WTC11 (cell line): ENCODE results near the gene PAIP2B. TPM values are rescaled to one million over a fixed set of nuclear protein-coding genes. Genes with fewer than 3 reads are reported as not detected.

ENCODE experiments used
- ATAC-seq: fragments of 200-7000 bp; cut with Tn5 transposase; 2 replicates; pipeline ENCODE4 v1.10.0; 2021; ENCODE audit warnings: mild to moderate bottlenecking, moderate library complexity
- CTCF ChIA-PET: fragments of 300-600 bp; sonication (Branson Sonifier 250); formaldehyde crosslinking; loops from one replicate; lab custom pipeline; 2021; ENCODE audit warnings: antibody characterized with exemption; lab: Charles Lee
- POLR2A ChIA-PET: fragments of 350-600 bp; sonication (Branson Sonifier 250); formaldehyde crosslinking; loops from one replicate; lab custom pipeline; 2021; ENCODE audit warnings: antibody characterized with exemption; lab: Charles Lee
- DNase-seq: peaks from one replicate; pipeline ENCODE4 v3.0.0; 2021; ENCODE audit warnings: low spot score
- H3K27ac Mint-ChIP-seq: 2 replicates; pipeline ENCODE4 v1.8.0; 2021; ENCODE audit warnings: mixed read lengths
- H3K27me3 Mint-ChIP-seq: 2 replicates; pipeline ENCODE4 v1.8.0; 2021; ENCODE audit warnings: low read depth, mild to moderate bottlenecking, moderate library complexity, mixed read lengths
- H3K36me3 Mint-ChIP-seq: 2 replicates; pipeline ENCODE4 v1.8.0; 2021; ENCODE audit warnings: mixed read lengths
- H3K4me1 Mint-ChIP-seq: 2 replicates; pipeline ENCODE4 v1.8.0; 2022; ENCODE audit warnings: mixed read lengths
- H3K4me3 Mint-ChIP-seq: 2 replicates; pipeline ENCODE4 v1.8.0; 2021; ENCODE audit warnings: mild to moderate bottlenecking, moderate library complexity, mixed read lengths
- H3K9me3 Mint-ChIP-seq: 2 replicates; pipeline ENCODE4 v1.8.0; 2021; ENCODE audit warnings: mixed read lengths
- ATF1 ChIP-seq: sonication (generic); formaldehyde crosslinking; IDR thresholded peaks from 2 replicates; pipeline ENCODE4 v1.8.1; 2023; ENCODE audit warnings: mild to moderate bottlenecking, moderate library complexity, missing genetic modification reagents
- ATF6 ChIP-seq: sonication (generic); formaldehyde crosslinking; IDR thresholded peaks from 2 replicates; pipeline ENCODE4 v1.8.1; 2023; ENCODE audit warnings: mild to moderate bottlenecking, missing genetic modification reagents
- CBFB ChIP-seq: sonication (generic); formaldehyde crosslinking; IDR thresholded peaks from 2 replicates; pipeline ENCODE4 v1.8.1; 2022; ENCODE audit warnings: mild to moderate bottlenecking, low read depth, missing genetic modification reagents
- CREM ChIP-seq: sonication (generic); formaldehyde crosslinking; IDR thresholded peaks from 2 replicates; pipeline ENCODE4 v1.8.1; 2022; ENCODE audit warnings: mild to moderate bottlenecking, missing genetic modification reagents, moderate library complexity
- EMX1 ChIP-seq: fragments of 250-450 bp; sonication (Bioruptor Pico); IDR thresholded peaks from 2 replicates; pipeline ENCODE4 v1.8.0; 2021; ENCODE audit warnings: mild to moderate bottlenecking
- ESRRA ChIP-seq: sonication (generic); formaldehyde crosslinking; IDR thresholded peaks from 2 replicates; pipeline ENCODE4 v1.8.1; 2022; ENCODE audit warnings: mild to moderate bottlenecking, missing genetic modification reagents, borderline replicate concordance
- GTF2I ChIP-seq: fragments of 250-450 bp; sonication (Bioruptor Pico); conservative IDR thresholded peaks from 2 replicates; pipeline ENCODE4 v1.4.0; 2021; ENCODE audit warnings: mild to moderate bottlenecking
- HMGA2 ChIP-seq: fragments of 250-450 bp; sonication (Bioruptor Pico); IDR thresholded peaks from 2 replicates; pipeline ENCODE4 v1.4.0; 2021; ENCODE audit warnings: mild to moderate bottlenecking, moderate library complexity
- IRF2 ChIP-seq: sonication (generic); formaldehyde crosslinking; IDR thresholded peaks from 2 replicates; pipeline ENCODE4 v1.8.0; 2022; ENCODE audit warnings: low read depth, missing genetic modification reagents, borderline replicate concordance
- JAZF1 ChIP-seq: fragments of 250-450 bp; sonication (Bioruptor Pico); IDR thresholded peaks from 2 replicates; pipeline ENCODE4 v1.9.0; 2021; ENCODE audit warnings: moderate library complexity, mild to moderate bottlenecking, inconsistent platforms
- KAT7 ChIP-seq: sonication (generic); formaldehyde crosslinking; IDR thresholded peaks from 2 replicates; pipeline ENCODE4 v1.8.1; 2023; ENCODE audit warnings: missing genetic modification reagents, mild to moderate bottlenecking, borderline replicate concordance
- MLX ChIP-seq: sonication (generic); formaldehyde crosslinking; IDR thresholded peaks from 2 replicates; pipeline ENCODE4 v1.8.1; 2023; ENCODE audit warnings: mild to moderate bottlenecking, missing genetic modification reagents, moderate library complexity
- NFATC4 ChIP-seq: fragments of 250-450 bp; sonication (Bioruptor Pico); IDR thresholded peaks from 2 replicates; pipeline ENCODE4 v1.9.0; 2021; ENCODE audit warnings: mild to moderate bottlenecking
- NFE2L1 ChIP-seq: sonication (generic); formaldehyde crosslinking; IDR thresholded peaks from 2 replicates; pipeline ENCODE4 v1.8.1; 2023; ENCODE audit warnings: missing genetic modification reagents
- SOX15 ChIP-seq: fragments of 250-450 bp; sonication (Bioruptor Pico); IDR thresholded peaks from 2 replicates; pipeline ENCODE4 v1.9.0; 2021; ENCODE audit warnings: mild to moderate bottlenecking
- SP1 ChIP-seq: sonication (generic); formaldehyde crosslinking; conservative IDR thresholded peaks from 2 replicates; pipeline ENCODE4 v1.8.1; 2022; ENCODE audit warnings: missing genetic modification reagents
- STAT6 ChIP-seq: sonication (generic); formaldehyde crosslinking; conservative IDR thresholded peaks from 2 replicates; pipeline ENCODE4 v1.8.1; 2023; ENCODE audit warnings: mild to moderate bottlenecking, low read depth, missing genetic modification reagents, moderate library complexity
- TP53 ChIP-seq: sonication (generic); formaldehyde crosslinking; IDR thresholded peaks from 2 replicates; pipeline ENCODE4 v1.8.1; 2023; ENCODE audit warnings: mild to moderate bottlenecking, missing genetic modification reagents
- USF1 ChIP-seq: sonication (generic); formaldehyde crosslinking; IDR thresholded peaks from 2 replicates; pipeline ENCODE4 v1.8.0; 2022; ENCODE audit warnings: mild to moderate bottlenecking, missing genetic modification reagents
- ZBTB43 ChIP-seq: sonication (generic); formaldehyde crosslinking; IDR thresholded peaks from 2 replicates; pipeline ENCODE4 v1.8.1; 2023; ENCODE audit warnings: mild to moderate bottlenecking, missing genetic modification reagents
- ZNF138 ChIP-seq: sonication (generic); formaldehyde crosslinking; conservative IDR thresholded peaks from 2 replicates; pipeline ENCODE4 v1.8.1; 2022; ENCODE audit warnings: mild to moderate bottlenecking, moderate library complexity, missing genetic modification reagents
- ZNF317 ChIP-seq: sonication (generic); formaldehyde crosslinking; IDR thresholded peaks from 2 replicates; pipeline ENCODE4 v1.8.1; 2023; ENCODE audit warnings: low read depth, mild to moderate bottlenecking, moderate library complexity, missing genetic modification reagents, borderline replicate concordance
- ZNF671 ChIP-seq: fragments of 250-450 bp; sonication (Bioruptor Pico); IDR thresholded peaks from 2 replicates; pipeline ENCODE4 v1.8.0; 2021; ENCODE audit warnings: mild to moderate bottlenecking
- total RNA-seq: library from RNA; stranded (reverse); gene quantifications from 3 replicates; pipeline ENCODE4 v1.2.3, GENCODE V29; 2021

PAIP2B gene
- total RNA-seq, 1 experiment from 2014 or later: 19.3 TPM

- Mint-ChIP-seq H3K9me3 (peaks cover 18% of the 10 kb centered on the region), H3K4me1 (peaks cover 10% of the 10 kb centered on the region), H3K27me3 (peaks cover 23% of the 10 kb centered on the region), H3K4me3 (no peak overlapping the region), H3K36me3 (no peaks in the 10 kb centered on the region), H3K27ac (no peak overlapping the region; the same call in 1 of the 2 replicates)
- ATAC-seq (0 out of 2 replicates have a peak, but pooled peaks have one; percentile 36), DNase-seq (no peak)
- TF ChIP-seq ATF6 (CRISPR knock-in tag) (no peak), CREM (CRISPR knock-in tag) (no peak), ZNF138 (CRISPR knock-in tag) (no peak), NFE2L1 (CRISPR knock-in tag) (no peak), USF1 (CRISPR knock-in tag) (no peak), TP53 (CRISPR knock-in tag) (no peak)
- ChIA-PET POLR2A (interaction anchor here (0.6 kb wide), 1 partner anchor 18 kb away, joined by 3 read pairs; no protein-coding TSS in a partner anchor), CTCF (interaction anchor here (1.4 kb wide), 1 partner anchor 56 kb away, joined by 3 read pairs; no protein-coding TSS in a partner anchor)
Observed at GRCh38 chr2:71243634-71244301, 16.9 kb upstream of the PAIP2B start.

GRCh38 chr2:71240794-71241193 lies 13.9 kb upstream of the PAIP2B start:
- no peak overlapping the region for H3K4me3 Mint-ChIP-seq
- DNase-seq (no peak), ATAC-seq (no peak)
- no peak overlapping the region for H3K27ac Mint-ChIP-seq
- H3K4me1 Mint-ChIP-seq: peaks cover 15% of the 10 kb centered on the region
- CTCF ChIA-PET: interaction anchor here (1.2 kb wide), 1 partner anchor 83 kb away, joined by 3 read pairs; no protein-coding TSS in a partner anchor
- no peaks in the 10 kb centered on the region for H3K27me3 Mint-ChIP-seq
- TF ChIP-seq STAT6 (CRISPR knock-in tag) (no peak), NFATC4 (CRISPR knock-in tag) (no peak)
- peaks cover under 1% of the 10 kb centered on the region for H3K9me3 Mint-ChIP-seq
- no peaks in the 10 kb centered on the region for H3K36me3 Mint-ChIP-seq
- POLR2A ChIA-PET: no interaction called here

GRCh38 chr2:71238089-71238488 lies 11.2 kb upstream of the PAIP2B start:
- H3K27me3 Mint-ChIP-seq: peaks cover 3% of the 10 kb centered on the region; the same call in 1 of the 2 replicates
- peaks cover 14% of the 10 kb centered on the region for H3K36me3 Mint-ChIP-seq
- H3K27ac Mint-ChIP-seq: no peak overlapping the region
- POLR2A ChIA-PET: no interaction called here
- no peak for TF ChIP-seq ZNF317 (CRISPR knock-in tag)
- TF ChIP-seq EMX1 (CRISPR knock-in tag): no peak
- TF ChIP-seq ZBTB43: no peak
- TF ChIP-seq SOX15 (CRISPR knock-in tag): no peak
- no peak for TF ChIP-seq SP1 (CRISPR knock-in tag)
- no peak for TF ChIP-seq CBFB (CRISPR knock-in tag)
- TF ChIP-seq ESRRA (CRISPR knock-in tag): no peak
- no peak for TF ChIP-seq HMGA2 (CRISPR knock-in tag)
- no peak for TF ChIP-seq IRF2 (CRISPR knock-in tag)
- no peak for TF ChIP-seq ATF1 (CRISPR knock-in tag)
- TF ChIP-seq JAZF1 (CRISPR knock-in tag): no peak
- TF ChIP-seq MLX: no peak
- no peak for TF ChIP-seq KAT7
- TF ChIP-seq GTF2I (CRISPR knock-in tag): no peak
- no peak for TF ChIP-seq ZNF671
- H3K9me3 Mint-ChIP-seq: peaks cover 14% of the 10 kb centered on the region
- DNase-seq: no peak
- H3K4me3 Mint-ChIP-seq: no peak overlapping the region
- peaks cover 9% of the 10 kb centered on the region for H3K4me1 Mint-ChIP-seq
- no peak for ATAC-seq
- CTCF ChIA-PET: no interaction called here
